Brain pericyte (primary cell): ENCODE results near the gene ME3.
"Not testable (repeated sequence)": the region's sequence is repeated elsewhere in the genome, so short reads cannot be mapped to it uniquely, and the experiment has no call there.

Experiments
- DNase-seq: peaks from one replicate; pipeline ENCODE4 v3.0.0-alpha.2; 2012; ENCODE audit warnings: low read depth, low spot score

ME3 gene

GRCh38 chr11:86433361-86434095, 238.9 kb downstream of the ME3 start:
- DNase-seq: not testable (repeated sequence)

- no peak for DNase-seq
Observed at GRCh38 chr11:86431258-86431657, 241.2 kb downstream of the ME3 start.

- no peak for DNase-seq
Observed at GRCh38 chr11:86427441-86427840, 245.0 kb downstream of the ME3 start.

GRCh38 chr11:86423488-86423887, 248.9 kb downstream of the ME3 start:
- not testable (repeated sequence) for DNase-seq

- DNase-seq: no peak
Observed at GRCh38 chr11:86422371-86422770, 250.0 kb downstream of the ME3 start.

- DNase-seq: no peak
Observed at GRCh38 chr11:86421946-86422345, 250.5 kb downstream of the ME3 start.

GRCh38 chr11:86418917-86419316, 253.5 kb downstream of the ME3 start:
- DNase-seq: no peak

- DNase-seq: no peak
Observed at GRCh38 chr11:86418513-86418912, 253.9 kb downstream of the ME3 start.

- DNase-seq: no peak
Observed at GRCh38 chr11:86418106-86418505, 254.3 kb downstream of the ME3 start.

GRCh38 chr11:86416951-86417350, 255.5 kb downstream of the ME3 start:
- not testable (repeated sequence) for DNase-seq

GRCh38 chr11:86416494-86416893, 255.9 kb downstream of the ME3 start:
- no peak for DNase-seq

GRCh38 chr11:86415026-86415425, 257.4 kb downstream of the ME3 start:
- no peak for DNase-seq

GRCh38 chr11:86414032-86414431, 258.4 kb downstream of the ME3 start:
- DNase-seq: no peak

- DNase-seq: no peak
Observed at GRCh38 chr11:86408845-86409244, 263.6 kb downstream of the ME3 start.

GRCh38 chr11:86403458-86403857, 269.0 kb downstream of the ME3 start:
- DNase-seq: no peak

- no peak for DNase-seq
Observed at GRCh38 chr11:86398106-86398505, 274.3 kb downstream of the ME3 start.

GRCh38 chr11:86397351-86397750, 275.1 kb downstream of the ME3 start:
- no peak for DNase-seq

- DNase-seq: no peak
Observed at GRCh38 chr11:86396396-86396795, 276.0 kb downstream of the ME3 start.

- no peak for DNase-seq
Observed at GRCh38 chr11:86395061-86395551, 277.3 kb downstream of the ME3 start.
